HS-5 (cell line): ENCODE data around the gene FAR2.
A peak's percentile ranks its signal among the peaks of the same experiment; 100 is the strongest.
"Not testable (repeated sequence)": the region's sequence is repeated elsewhere in the genome, so short reads cannot be mapped to it uniquely, and the experiment has no call there.

ENCODE experiments used
- DNase-seq: peaks from one replicate; pipeline ENCODE4 v3.0.0-alpha.2; 2012; ENCODE audit warnings: low read depth

The FAR2 gene

DNA sequence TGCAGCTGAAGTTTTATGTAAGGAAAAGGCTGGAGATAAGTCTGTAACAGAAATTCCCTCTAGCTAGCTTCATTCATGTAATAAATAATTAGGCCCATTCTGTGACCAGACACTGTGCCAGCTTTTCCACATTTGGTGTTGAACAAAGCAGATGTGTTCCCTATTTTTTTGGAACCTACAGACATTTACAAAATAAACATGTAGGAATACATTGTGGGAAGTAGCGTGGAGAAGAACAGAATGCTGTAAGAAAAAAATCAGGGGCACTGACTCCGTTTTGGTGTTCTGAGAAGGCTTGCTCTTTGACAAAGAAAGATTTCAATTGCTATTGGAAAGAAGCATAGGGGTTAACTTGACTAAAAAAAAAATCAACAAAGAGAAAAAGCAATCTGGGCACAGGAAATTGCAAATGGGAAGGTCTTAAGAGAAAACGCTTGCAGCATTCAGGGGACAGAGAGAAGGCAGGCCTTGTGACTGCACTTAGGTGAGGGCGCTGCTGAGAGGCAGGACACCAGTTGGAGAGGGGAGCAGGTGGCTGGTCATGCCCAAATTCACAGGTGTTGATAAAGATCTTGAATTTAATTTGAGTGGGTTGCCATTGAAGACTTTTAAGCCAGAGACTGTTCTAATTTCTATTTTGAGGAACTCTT lies 4.0 kb downstream of the FAR2 start:
- no peak for DNase-seq

DNA sequence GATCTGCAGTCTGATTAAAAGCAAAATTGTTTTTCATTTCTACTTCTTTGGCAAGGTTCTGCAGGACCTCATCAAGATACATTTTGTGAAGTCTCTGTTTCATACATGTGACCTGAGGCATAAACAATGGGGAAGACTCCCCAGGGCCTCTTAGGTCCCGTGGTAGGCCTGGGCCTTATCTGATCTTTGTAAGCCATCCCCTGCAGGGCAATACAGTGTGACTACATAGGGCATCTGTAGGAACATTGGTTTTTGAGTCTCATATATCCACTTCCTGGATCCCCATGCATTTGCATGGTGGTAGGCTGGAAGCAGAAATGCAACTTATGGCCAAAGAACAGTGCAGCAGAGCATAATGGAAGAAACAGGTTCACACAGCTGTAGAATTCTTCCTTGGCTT lies 6.0 kb downstream of the FAR2 start:
- no peak for DNase-seq

DNA sequence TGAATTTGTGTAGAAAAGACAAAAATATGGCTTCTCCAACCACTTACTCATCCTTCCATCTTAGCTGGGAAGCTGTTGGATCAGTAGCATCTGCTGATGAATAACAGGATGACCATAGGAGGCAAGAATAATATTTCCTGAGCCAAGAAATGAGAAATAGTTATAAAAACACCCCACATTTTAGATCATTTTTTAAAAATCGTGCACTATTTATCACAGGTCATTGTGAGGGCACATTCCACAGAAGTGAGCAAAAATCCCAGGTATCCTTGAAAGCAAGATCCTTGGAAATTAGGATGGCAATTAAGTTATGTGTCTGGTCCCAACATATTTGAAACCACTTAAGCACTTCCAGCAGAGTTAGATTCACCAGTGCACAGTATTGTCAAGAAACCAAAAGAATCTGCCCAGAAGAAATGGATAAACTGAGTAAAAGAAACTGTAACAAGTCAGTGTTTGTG lies 8.4 kb downstream of the FAR2 start:
- DNase-seq, result peak; percentile 44

DNA sequence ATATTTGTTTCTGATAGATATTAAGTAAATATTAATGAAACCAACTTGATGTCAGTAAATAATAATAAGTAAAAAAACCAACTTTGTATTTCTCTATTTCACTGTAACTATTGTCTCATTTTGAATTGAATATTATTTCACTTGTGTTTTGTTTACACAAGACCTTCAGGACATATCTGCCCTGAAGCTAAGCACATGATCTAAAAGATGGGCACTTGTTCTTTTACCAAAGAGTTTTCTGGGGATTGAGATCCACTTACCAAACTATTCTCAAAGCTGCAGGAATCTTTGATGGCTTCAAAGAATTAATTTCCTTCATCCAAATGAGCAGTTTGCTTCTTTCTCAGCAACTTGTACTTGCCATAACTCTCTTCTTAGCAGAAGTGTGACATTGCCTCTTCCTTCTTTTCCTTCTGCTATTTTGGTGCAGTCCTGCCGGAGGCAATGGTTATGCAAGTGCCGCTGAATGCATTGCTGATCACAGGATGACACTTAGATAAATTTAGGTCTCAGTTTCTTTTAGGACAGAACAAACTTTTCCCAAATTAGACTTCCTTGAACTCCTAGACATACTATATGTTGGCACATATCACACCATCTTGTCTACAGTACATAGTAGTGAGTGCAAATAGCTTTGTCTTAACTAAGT lies 9.2 kb downstream of the FAR2 start:
- DNase-seq, result no peak

DNA sequence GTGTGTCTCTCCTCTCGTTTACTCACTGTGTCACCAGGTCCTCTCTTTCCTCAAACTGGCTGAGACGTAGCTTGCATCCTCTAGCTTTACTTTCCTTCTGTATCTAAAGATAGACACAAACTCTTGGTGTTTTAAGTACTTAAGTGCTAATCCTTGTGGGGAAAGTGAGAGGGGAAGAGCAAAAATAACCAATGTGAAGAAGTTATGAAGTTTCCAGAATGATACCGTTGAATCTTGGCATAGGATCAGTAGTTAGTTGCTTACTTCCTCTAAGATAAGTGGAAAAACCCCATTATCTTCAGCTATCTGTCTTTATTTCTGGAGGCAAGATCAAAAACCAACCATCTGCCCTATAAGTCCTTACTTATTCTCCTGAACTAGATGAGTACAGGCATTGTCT lies 10.6 kb downstream of the FAR2 start:
- no peak for DNase-seq

DNA sequence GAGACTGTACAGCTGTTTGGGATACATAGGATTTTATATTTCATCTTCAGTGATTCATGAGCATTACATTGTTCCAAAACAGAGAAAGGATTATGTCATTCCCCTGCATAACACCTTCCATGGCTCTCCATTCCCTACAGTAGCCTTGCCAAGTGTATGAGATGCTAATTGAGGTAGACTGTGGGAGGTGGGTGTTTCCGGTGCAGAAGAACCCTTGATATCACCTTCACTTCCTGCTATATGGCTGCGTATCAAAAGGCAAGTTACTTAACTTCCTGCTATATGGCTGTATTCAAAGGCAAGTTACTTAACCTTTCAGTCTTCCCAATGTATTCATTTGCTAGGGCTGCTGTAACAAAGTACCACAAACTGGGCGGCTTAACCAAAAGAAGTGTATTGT lies 11.2 kb downstream of the FAR2 start:
- DNase-seq, result no peak

DNA sequence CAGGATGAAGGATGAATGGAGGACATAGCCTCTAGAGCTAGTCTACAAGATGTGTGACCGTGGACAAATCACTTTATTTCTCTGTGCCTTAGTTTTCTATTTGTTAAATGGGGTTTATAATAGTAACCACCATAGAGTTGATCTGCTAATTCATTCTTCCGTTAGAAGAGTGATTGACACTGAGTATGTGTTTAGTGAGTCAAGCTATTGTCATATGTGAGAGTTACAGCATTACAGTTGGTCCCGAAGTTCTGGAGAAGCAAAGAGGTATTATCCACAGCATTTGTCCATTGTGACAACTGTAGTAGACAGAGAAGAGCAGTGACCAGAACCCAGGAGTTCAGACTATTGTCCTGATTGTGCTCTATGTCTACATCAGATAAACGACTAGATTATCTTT lies 14.1 kb downstream of the FAR2 start:
- no peak for DNase-seq

DNA sequence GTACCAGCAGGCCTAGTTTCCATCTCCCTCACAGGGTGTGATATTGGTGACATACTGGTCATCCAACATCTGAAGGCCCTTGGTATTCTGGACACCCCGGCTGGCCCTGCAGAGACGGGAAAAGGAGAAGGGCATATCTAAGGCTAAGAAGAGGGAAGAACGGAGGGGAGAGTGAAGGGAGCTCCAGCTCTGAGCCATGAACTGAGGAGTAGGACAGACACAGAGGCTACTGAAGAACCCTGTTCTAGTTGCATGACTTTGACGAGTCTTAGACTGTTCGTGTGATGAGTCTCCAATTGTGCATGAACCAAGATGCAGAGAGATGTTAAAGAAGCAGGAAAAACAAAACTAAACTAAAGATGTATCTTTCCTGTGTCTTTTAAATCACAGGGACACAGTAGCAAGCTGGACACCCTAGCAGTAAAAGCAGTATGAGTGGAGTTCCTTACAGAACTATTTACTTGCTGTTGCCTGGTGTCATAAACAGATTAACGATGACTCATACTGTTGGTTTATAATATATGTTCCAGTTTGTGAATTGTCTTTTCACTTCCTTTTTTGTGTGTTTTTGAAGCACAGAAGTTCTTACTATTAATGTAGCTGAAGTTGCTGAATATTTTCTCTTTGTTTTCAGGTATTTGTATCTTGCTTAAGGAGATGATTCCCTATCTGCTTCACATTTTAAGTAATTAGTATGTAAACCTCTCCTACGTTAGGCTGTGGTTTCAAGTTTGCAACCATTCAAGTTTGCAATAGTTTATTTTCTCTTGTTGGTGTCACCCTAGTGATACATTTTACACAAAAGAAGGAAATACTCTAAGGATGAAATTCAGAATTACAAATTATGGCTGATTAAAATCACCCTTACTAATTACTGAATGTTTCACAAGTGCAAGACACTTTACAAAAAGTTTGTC lies 15.7 kb downstream of the FAR2 start:
- no peak for DNase-seq

DNA sequence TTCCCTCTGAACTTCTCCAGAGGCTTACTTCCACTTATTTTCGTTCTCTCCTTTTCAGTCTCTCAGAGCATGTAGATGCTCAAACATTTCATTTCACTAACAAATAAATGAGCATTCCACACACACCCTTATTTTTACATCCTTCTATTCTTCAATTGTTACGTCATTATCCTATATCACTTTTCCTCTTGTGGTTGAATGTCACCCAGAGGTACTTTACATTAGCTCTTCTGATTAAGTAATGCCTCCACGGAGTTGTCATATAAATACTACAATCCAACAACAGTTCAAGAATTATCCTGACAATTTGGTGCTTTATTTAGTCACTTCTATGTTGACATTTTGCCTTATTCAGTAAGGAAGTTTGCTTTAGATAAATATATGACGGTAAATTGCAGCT lies 18.4 kb downstream of the FAR2 start:
- DNase-seq, result no peak

DNA sequence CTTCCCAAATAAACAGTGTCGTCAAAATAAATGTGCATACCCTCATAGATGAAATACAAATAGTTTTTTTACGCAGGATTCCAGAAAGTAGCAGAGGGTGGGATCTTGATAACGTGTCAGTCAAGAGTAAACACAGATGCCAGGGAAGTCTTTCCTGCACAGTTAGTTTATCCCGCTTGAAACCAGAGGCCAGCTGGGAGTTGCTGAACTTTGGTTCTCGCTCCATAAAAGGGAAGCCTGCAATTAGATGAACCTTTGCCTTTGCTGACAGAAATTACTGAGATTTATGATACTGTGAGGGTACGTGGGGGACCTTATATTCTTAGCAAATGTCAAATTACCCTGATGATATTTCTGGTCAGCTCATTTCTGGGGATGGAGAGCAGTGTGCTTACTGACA lies 18.9 kb downstream of the FAR2 start:
- DNase-seq, result no peak

DNA sequence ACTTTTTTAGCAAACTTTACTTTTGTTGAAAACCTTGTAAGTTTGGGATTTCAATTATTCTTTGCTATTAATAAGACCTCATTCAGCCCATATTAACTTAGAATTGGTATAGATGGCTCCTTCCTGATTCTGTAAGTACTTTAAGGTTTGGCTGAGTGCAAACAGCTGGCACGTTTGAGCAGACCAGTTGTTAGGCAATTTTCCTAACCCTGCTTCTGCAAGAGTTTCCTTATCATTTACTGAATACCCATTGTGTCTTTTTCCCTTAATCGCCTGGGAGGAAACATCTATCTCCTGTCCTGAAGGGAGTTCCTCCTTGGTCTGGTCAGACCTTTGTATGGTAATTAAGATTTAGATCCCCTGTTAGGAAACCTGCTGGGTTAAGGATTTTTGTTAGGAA lies 20.9 kb downstream of the FAR2 start:
- DNase-seq, result not testable (repeated sequence)

DNA sequence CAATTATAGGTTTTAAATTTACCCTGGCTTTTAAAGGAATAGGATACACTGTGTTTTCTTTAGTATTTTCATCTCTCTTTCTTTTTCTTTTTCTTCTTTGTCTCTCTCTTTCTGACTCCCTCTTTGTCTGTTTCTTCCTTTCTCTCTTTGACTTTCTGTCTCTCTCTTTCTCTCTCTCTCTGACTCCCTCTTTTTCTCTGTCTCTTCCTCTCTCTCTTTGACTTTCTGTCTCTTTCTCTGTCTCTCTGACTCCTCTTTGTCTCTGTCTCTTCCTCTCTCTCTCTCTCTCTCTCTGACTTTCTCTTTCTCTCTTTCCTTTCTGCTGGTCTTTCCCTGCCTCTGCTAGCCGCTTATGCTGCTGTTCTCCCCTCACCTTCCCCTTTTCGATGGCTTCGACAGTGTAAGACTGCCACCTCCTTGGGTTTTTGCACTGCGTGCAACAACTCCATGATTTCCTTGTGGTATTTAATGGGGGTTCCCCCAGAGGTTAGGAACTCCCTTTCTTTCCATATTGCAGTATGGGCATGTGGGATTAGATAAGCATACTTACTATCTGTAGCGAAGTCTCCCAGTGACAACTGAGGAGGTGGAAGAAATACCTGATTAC lies 21.5 kb downstream of the FAR2 start:
- not testable (repeated sequence) for DNase-seq

DNA sequence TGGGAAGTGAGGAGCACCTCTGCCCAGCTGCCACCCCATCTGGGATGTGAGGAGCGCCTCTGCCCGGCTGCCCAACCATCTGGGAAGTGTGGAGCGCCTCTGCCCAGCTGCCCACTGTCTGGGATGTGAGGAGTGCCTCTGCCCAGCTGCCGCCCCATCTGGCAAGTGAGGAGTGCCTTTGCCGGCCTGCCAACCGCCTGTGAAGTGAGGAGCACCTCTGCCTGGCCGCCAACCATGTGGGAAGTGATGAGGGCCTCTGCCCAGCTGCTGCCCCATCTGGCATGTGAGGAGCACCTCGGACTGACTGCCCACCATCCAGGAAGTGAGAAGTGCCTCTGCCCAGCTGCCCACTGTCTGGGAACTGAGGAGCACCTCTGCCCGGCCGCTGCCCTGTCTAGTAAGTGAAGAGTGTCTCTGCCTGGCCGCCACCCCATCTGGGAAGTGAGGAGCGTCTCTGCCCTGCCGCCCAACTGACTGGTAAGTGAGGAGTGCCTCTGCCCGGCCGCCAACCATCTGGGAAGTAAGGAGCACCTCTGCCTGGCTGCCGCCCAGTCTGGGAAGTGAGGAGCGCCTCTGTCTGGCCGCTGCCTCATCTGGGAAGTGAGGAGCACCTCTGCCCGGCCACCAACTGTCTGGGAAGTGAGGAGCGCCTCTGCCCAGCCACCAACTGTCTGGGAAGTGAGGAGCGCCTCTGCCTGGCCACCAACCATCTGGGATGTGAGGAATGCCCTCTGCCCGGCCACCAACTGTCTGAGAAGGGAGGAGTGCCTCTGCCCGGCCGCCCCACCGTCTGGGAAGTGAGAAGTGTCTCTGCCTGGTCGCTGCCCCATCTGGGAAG lies 22.6 kb downstream of the FAR2 start:
- no peak for DNase-seq

DNA sequence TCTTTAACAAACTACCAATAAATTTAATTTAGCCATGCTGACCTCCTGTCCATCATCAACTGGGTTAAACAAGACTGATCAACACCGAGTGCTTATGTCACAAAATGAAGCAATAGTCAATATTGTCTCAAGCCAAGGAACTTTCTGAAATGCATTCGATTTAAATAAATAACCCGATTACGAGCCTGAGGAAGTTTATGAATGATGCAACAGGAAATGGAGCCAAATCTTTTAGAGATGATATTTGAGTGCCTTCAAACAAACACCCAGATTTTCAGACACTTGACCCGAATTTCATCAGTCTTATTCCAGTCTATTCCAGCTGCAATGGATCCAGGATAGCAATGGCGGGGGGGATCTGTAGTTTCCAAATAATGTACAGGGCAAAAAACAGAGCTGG lies 27.9 kb downstream of the FAR2 start:
- no peak for DNase-seq

DNA sequence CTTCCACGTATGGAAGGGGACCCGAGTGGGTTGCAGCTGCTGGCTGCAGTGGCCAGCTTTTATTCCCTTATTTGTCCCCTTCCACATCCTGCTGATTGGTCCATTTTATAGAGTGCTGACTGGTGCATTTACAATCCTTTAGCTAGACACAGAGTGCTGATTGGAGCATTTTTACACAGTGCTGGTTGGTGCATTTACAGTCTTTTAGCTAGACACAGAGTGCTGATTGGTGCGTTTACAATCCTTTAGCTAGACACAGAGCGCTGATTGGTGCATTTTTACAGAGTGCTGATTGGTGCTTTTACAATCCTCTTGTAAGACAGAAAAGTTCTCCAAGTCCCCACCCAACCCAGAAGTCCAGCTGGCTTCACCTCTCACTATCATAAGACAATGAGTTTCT lies 33.2 kb downstream of the FAR2 start:
- DNase-seq, result not testable (repeated sequence)

DNA sequence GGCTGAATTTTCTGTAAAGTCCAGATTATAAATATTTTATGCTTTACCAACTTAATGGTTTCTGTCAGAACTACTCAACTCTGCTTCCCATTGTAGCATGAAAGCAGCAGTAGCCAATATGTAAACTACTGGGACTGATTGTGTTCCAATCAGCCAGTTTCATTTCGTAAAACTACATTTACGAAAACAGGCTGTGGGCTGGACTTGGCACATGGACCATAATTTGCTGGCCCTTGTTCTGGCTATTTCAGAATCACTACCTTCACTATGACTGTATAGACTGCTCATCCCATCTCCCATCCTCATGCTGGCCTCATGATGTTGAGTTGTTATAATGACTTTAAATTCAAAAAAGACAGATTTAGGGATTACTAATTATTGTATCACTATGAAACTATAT lies 38.7 kb downstream of the FAR2 start:
- no peak for DNase-seq

DNA sequence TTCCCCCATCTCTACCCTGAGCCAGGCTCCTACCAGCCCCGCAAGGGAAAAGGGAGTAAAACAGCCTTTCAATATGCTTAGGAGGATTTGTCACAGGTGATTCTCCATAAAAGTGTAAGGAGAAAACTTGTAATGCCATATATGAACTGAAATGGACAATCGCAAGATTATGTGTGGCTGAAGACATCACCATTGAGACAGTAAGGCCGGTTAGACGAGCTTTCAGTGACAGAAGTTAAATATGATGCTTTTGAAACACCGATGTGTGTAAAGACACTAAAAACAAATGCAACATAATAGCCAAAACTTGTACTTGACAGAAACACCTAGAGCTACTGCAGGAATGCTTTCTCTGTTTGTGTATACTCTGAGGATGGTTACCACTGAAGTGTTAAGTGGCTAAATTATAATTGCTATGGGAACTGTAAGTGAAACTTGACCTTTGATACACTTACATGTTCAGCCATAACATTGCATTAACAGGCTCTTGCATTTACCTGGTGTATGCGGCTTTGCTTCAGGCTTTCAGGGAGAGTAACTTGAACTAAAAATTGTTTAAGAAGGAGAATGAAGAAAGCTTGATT lies 42.3 kb downstream of the FAR2 start:
- no peak for DNase-seq

DNA sequence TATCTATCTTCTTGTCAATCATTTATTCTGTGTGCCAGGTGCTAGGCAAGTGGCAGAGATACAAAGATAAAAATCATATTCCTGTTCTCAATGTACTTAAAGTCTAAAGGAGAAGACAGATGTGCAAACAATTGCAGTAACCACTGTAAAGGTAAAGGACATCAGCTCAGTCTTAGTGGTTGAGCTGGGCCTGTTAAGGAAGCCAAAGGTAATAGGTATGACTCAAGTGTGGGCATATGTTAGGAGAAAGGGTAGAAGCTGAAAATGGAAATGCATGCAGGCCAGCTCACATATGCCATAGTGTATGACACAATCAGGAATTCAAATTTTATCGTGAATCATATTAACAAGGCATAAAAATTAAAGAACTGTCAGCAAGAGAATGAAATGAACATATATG lies 49.8 kb downstream of the FAR2 start:
- DNase-seq, result no peak

DNA sequence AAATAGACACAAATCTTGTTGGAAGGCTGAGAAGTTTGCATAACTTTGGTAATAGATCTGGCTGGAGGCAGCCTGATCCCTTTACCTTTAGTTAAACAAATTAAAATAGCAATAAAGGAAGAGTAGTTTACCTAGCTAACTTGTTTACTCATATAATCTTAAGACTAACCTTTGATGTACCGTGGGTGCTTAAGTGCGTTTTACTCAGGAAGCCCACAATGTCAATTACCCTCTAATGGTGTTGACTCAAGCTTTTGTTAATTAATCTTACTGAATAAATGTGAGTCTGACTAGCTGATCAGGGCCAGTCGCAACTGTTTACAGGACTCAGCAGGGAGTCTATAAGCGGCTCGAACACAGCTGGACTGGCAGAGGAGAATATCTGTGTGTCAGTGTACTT lies 51.5 kb downstream of the FAR2 start:
- no peak for DNase-seq

DNA sequence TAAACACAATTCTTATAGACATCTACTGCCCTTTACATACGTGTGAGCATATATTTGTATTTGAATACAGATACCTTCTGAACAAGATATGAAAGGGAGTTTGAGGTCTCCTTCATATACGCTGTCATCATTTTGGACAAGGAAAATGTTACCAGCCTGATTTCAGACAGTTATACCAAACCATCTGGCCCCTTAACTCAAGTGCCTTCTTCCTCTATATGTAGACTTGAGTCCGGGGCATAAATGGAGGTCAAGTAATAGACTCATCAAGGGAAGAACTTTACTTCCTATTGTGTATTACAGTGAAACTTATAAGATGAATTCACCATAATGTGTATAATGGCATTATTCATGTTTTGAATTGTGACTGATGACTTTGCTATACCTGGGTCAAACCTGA lies 52.2 kb downstream of the FAR2 start:
- DNase-seq, result no peak

DNA sequence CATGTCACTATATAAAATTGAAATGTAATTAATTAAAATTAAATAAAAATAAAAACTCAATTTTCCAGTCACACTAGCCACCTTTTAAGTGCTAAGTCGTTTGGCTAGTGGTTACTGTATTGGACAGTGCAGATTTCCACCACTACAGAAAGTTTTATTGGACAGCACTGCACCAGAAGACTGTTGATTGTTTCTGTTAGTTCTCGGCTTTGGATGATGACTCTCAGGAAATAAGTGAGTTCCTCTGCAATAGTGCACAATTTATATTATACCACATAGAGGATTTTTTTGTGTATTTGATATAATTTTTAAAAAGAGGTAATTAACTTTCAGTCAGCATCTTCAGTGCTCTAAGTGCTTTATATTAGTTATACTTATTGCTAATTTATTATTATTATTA lies 52.7 kb downstream of the FAR2 start:
- DNase-seq, result no peak
